HG02885 (cell line): ENCODE results near the gene CDH23.

Source experiments
- ATAC-seq: cut with Tn5 transposase; IDR thresholded peaks from one replicate; pipeline ENCODE4 v1.9.1; 2021; ENCODE audit warnings: mild to moderate bottlenecking; ENCODE audit not compliant: unreplicated experiment, poor library complexity

The CDH23 gene

GRCh38 chr10:71641449-71641848 is 244.7 kb downstream of the CDH23 start:
- ATAC-seq: no peak

DNA sequence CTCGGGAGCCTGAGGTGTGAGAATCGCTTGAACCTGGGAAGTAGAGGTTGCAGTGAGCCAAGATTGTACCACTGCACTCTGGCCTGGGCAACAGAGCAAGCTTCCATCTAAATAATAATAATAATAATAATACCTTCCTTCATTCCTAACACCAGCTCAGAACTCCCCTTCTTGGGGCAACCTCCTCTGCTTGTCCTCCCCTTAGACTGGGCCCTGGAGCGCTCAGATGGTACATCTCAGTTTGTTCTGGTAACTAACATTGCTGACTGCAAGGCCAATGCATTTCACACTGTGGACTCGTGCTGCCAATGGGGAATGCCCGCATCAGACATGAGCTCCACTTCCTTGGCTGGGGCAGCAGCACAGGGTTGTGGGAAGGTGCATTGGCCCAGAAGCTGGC is 245.3 kb downstream of the CDH23 start:
- ATAC-seq: no peak

- ATAC-seq: no peak
These were observed 247.2 kb downstream of the CDH23 start for GRCh38 chr10:71643904-71644303.

- ATAC-seq: peak; percentile 42
These were observed 247.8 kb downstream of the CDH23 start for GRCh38 chr10:71644307-71645180.

DNA sequence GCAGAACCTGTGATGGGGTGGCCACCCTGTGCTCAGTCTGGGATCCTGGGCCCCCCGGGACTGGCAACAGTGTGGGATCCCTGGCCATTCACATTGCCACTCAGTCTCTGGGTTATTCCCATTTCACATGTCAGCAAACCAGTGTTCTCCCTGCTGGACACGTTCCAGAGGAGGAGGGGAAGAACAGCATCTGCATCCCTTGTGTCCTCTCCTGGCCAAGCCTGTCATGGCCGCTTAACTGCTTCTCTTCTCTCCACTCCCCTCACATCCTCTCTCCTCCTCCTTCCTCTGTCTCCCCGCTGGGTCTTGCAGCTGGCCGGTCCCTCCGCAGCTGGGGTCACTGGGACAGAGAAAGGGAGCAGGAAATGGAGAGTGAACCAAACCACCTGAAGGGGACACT is 248.5 kb downstream of the CDH23 start:
- ATAC-seq: no peak

GRCh38 chr10:71646037-71646436 is 249.3 kb downstream of the CDH23 start:
- no peak for ATAC-seq

GRCh38 chr10:71646592-71647292 is 250.0 kb downstream of the CDH23 start:
- no peak for ATAC-seq

GRCh38 chr10:71647526-71648253 is 251.0 kb downstream of the CDH23 start:
- ATAC-seq: no peak

- no peak for ATAC-seq
These were observed 251.7 kb downstream of the CDH23 start for GRCh38 chr10:71648254-71648932.

DNA sequence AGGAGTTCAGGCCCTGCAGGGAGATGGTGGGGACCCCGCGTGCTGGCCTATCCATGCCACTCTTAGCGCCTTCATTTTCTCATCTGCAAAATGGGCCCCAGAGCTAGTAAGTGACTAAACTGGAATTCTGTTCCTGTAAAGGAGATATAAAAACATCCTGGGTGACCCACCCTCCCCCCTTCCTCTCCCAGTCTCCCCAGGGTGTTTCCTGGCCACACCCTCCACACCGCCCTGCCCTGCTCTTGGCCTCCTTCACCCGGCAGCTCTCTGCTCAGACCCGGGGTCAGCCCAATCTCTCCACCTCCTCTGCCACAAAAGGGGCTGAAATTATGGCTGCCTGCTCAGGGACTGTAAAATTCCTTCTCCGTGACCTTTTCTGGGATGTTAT is 252.2 kb downstream of the CDH23 start:
- ATAC-seq: no peak

GRCh38 chr10:71649631-71650030 is 252.9 kb downstream of the CDH23 start:
- ATAC-seq: peak; percentile 44

DNA sequence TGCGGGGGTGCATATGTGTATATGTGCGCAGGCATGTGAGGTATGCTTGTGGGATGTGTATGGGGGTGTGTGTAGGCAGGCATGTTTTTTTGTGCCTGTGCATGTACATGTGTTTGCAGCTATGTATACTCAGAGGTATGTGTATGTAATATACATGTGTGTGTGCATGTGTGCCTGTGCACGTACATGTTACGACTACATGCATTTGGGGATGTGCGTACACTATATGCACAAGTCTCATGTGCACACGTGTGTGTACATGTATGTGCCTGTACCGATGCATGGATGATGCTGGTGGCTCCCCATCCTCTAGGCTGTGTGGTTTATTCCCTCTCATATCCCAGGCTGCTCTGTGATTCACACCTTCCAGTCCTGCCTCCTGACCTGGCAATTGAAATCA is 253.7 kb downstream of the CDH23 start:
- ATAC-seq: no peak

GRCh38 chr10:71651428-71651827 is 254.7 kb downstream of the CDH23 start:
- no peak for ATAC-seq

DNA sequence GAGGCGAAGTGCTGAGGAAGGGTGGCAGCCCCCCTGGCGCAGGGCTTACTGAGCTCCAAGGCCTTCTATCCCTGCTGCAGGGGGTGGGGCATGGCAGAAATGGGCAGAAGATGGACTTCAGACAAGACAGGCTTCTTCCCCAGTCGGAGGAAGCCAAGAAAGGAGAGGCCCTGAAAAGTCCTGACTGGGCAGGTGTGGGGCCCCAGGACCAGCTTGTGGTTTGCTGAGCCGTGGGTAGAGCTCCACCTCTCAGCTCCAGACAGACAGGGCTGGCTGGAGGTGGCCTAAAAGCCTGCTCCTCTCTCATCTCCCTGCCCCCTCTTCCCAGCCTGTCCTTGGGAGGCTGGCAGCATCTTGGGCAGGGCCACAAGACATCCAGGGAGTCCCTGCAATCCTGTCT is 255.2 kb downstream of the CDH23 start:
- no peak for ATAC-seq

- ATAC-seq: no peak
These were observed 256.3 kb downstream of the CDH23 start for GRCh38 chr10:71653044-71653443.

GRCh38 chr10:71656220-71656619 is 259.5 kb downstream of the CDH23 start:
- no peak for ATAC-seq

- ATAC-seq: no peak
These were observed 261.1 kb downstream of the CDH23 start for GRCh38 chr10:71657604-71658466.

- ATAC-seq: no peak
These were observed 261.7 kb downstream of the CDH23 start for GRCh38 chr10:71658467-71658745.

- no peak for ATAC-seq
These were observed 262.5 kb downstream of the CDH23 start for GRCh38 chr10:71659111-71659634.

DNA sequence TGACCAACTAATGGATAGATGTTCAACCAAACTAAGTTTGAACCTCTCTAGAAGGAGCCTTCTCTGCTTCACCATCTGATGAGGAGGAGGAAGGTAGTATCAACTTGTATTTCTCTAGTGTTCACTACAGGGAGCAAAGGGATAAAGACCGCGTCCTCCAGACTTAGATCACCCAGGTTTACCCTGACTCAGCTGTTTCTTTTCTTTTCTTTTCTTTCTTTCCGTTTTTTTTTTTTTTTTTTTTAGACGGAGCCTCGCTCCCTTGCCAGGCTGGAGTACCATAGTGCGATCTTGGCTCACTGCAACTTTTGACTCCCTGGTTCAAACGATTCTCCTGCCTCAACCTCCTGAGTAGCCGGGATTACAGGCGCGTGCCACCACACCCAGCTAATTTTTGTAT is 263.0 kb downstream of the CDH23 start:
- no peak for ATAC-seq
